A204.1 (cell line): ENCODE results near the gene FBXL4.

Experiments used
- FAIRE-seq: peaks from 2 replicates; lab custom pipeline; 2012; peaks lifted over from hg19 to GRCh38; lab: Jason Lieb, UNC

The FBXL4 gene

GRCh38 chr6:98877250-98877649, 70.5 kb downstream of the FBXL4 start:
- FAIRE-seq, result no peak

GRCh38 chr6:98875375-98875774, 72.4 kb downstream of the FBXL4 start:
- no peak for FAIRE-seq

- FAIRE-seq, result no peak
Observed at GRCh38 chr6:98871821-98872220, 75.9 kb downstream of the FBXL4 start.

- FAIRE-seq, result no peak
Observed at GRCh38 chr6:98871057-98871456, 76.7 kb downstream of the FBXL4 start.

GRCh38 chr6:98864497-98864896, 83.2 kb downstream of the FBXL4 start:
- FAIRE-seq, result no peak

GRCh38 chr6:98848539-98849242, 99.1 kb downstream of the FBXL4 start:
- FAIRE-seq, result no peak

- no peak for FAIRE-seq
Observed at GRCh38 chr6:98847779-98848538, 99.8 kb downstream of the FBXL4 start.

- no peak for FAIRE-seq
Observed at GRCh38 chr6:98847416-98847778, 100.3 kb downstream of the FBXL4 start.

- no peak for FAIRE-seq
Observed at GRCh38 chr6:98846021-98846380, 101.7 kb downstream of the FBXL4 start.

- FAIRE-seq, result peak; percentile 52
Observed at GRCh38 chr6:98845211-98846020, 102.3 kb downstream of the FBXL4 start.

GRCh38 chr6:98844244-98845210, 103.2 kb downstream of the FBXL4 start:
- no peak for FAIRE-seq

- no peak for FAIRE-seq
Observed at GRCh38 chr6:98843271-98844243, 104.2 kb downstream of the FBXL4 start.

- FAIRE-seq, result no peak
Observed at GRCh38 chr6:98842342-98843180, 105.2 kb downstream of the FBXL4 start.

- no peak for FAIRE-seq
Observed at GRCh38 chr6:98841621-98842341, 106.0 kb downstream of the FBXL4 start.

- no peak for FAIRE-seq
Observed at GRCh38 chr6:98840996-98841513, 106.7 kb downstream of the FBXL4 start.

- FAIRE-seq, result no peak
Observed at GRCh38 chr6:98840385-98840784, 107.4 kb downstream of the FBXL4 start.

- FAIRE-seq, result no peak
Observed at GRCh38 chr6:98839781-98840361, 107.9 kb downstream of the FBXL4 start.

- FAIRE-seq, result no peak
Observed at GRCh38 chr6:98838975-98839374, 108.8 kb downstream of the FBXL4 start.
